ENCODE data around the gene DCAF5.

DCAF5 gene

DNA sequence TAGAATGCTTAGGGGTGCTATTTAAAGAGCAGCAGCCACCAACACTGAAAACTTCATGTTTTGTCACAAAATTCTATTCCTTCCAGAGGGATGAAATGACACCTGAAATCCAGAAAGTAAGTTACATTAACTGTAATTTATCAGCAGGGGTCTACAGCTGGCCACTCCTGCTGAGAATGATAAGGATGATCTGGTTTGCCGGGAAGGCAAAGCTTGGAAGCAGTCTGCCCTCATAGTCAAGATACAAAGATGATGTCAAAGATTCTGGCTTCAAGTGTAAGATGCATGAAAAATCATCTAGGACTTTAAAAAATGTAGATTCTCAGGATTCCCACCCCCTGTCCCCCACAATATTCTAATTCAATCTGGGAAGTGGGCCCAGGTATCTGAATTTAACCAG lies 58.4 kb downstream of the DCAF5 start:
- H3K9me3 ChIP-seq (replicated peaks in 1 of 11) = no peaks in the 10 kb centered on the region
- H3K4me2 ChIP-seq = no peak overlapping the region
- H3K27ac ChIP-seq = no peak overlapping the region
- H3K4me1 ChIP-seq = no peaks in the 10 kb centered on the region
- no peak overlapping the region for H3K9ac ChIP-seq
- H3K4me3 ChIP-seq = no peak overlapping the region
- TF ChIP-seq Cebpa-rat (IDR thresholded peaks at IDR 0.05) = no peak
- peaks cover 0 to 62% (median 0%) of the 10 kb centered on the region in 11 experiments; a peak in 5 of 22 replicates for H4K20me1 ChIP-seq
- no peaks in the 10 kb centered on the region for H3K27me3 ChIP-seq
- H3K36me3 ChIP-seq = peaks cover 44 to 93% (median 71%) of the 10 kb centered on the region in 11 experiments

DNA sequence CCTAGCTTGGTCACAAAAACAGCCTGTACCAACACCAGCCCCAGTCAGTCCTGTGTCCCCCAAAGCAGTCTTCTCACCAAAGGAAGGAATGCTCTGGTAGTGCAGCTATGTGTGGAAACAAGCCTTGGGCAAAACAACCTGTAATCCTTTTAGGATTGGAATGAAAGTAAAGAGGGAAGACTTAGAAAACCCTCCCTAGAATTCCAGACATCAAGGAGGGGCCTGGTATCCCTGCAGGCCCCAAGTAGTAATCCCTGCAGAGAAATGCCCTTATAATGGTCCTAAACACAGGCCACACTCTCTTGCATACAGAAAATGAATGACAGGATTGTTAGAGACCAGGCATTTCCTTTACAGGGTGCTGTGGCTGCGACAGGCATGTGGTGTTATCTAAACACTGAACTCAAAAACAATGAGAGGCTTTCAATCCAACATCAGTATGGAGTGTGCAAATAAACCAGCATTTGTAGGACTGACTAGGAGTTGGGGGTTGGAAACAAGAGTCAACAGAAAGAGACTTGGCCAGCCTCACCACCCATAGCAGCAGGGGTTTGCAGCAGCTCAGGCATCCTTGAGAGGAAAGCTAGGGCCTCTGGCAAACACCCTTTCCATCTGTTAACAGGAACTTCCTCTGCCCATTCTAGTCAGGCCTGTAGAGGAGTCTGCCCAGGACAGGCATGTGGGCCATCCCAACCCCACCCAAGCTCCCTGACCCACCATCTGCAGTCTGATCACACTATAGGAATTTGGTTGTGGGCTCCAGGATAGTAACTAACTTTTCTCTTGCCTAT lies 59.1 kb downstream of the DCAF5 start:
- TF ChIP-seq Cebpa-rat (IDR thresholded peaks at IDR 0.05) = no peak
- no peak overlapping the region for H3K27ac ChIP-seq

DNA sequence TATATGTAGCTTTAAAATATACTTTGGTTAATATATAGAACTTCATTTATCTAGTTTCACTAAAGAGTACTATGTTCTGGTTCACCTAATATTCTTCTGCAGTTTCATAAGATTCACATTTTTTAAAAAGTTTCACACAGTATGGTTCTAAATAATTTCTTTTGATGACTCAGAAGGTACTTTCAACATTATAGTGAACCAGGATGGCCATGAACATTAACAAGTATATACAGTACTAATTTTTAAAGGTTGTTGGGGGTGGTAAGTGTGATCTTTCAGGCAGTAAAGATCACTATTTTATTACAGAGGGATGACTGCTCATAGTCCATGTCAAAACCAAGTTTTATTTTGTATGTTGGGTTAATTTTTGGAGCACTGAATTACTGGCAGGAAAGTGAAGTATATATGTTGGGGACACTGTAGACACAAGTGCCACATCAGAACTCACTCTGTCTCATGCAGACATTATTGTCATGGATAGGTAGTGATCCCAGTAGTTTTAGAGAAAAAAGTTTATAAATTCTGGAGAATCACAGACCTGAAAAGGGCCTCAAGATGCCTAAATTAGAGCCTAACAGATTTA lies 60.0 kb downstream of the DCAF5 start:
- H3K36me3 ChIP-seq = peaks cover 51 to 95% (median 78%) of the 10 kb centered on the region in 11 experiments
- H3K4me2 ChIP-seq = no peak overlapping the region
- no peaks in the 10 kb centered on the region for H3K9me3 ChIP-seq (replicated peaks in 1 of 11)
- no peak overlapping the region for H3K4me3 ChIP-seq
- H3K27me3 ChIP-seq = no peaks in the 10 kb centered on the region
- no peak overlapping the region for H3K27ac ChIP-seq
- H3K9ac ChIP-seq = no peak overlapping the region
- H4K20me1 ChIP-seq = peaks cover 0 to 74% (median 0%) of the 10 kb centered on the region in 11 experiments; a peak in 5 of 22 replicates
- TF ChIP-seq Cebpa-rat (IDR thresholded peaks at IDR 0.05) = no peak
- no peaks in the 10 kb centered on the region; a peak in 2 of 20 replicates for H3K4me1 ChIP-seq

More for the DNA sequence above, 59.1 kb downstream of the DCAF5 start:
- Histone ChIP-seq H3K9me3 (replicated peaks in 1 of 11) (no peaks in the 10 kb centered on the region), H3K27me3 (no peaks in the 10 kb centered on the region), H3K9ac (no peak overlapping the region), H3K4me2 (no peak overlapping the region), H3K4me3 (no peak overlapping the region), H3K36me3 (peaks cover 49 to 95% (median 71%) of the 10 kb centered on the region in 11 experiments), H4K20me1 (peaks cover 0 to 69% (median 0%) of the 10 kb centered on the region in 11 experiments; a peak in 5 of 22 replicates), H3K4me1 (no peaks in the 10 kb centered on the region)

DNA sequence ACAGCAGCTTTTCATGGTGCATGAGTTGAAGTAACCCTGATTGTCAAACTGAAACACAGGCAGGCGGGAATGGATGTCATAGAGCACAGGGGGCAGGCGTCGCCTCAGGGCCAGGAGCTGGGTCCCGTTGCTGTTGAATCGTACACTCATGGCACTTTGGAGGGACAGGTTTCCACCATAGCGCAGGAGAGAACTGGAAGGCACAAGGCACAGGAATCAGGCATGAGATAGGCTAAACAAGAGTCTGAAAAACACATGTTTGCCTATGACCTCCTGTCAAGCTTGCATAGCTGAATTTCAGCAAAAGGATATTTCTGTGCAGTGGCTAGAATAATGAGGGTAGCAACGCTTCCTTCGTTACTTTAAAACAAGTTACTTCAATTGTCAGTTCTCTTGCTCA lies 61.2 kb downstream of the DCAF5 start:
- TF ChIP-seq Cebpa-rat (IDR thresholded peaks at IDR 0.05) = no peak
- no peaks in the 10 kb centered on the region for H3K9me3 ChIP-seq (replicated peaks in 1 of 11)
- no peak overlapping the region for H3K9ac ChIP-seq
- H3K4me1 ChIP-seq = no peaks in the 10 kb centered on the region; a peak in 2 of 20 replicates
- H3K36me3 ChIP-seq = peaks cover 52 to 98% (median 87%) of the 10 kb centered on the region in 11 experiments
- peaks cover 0 to 79% (median 0%) of the 10 kb centered on the region in 11 experiments; a peak in 5 of 22 replicates for H4K20me1 ChIP-seq
- H3K27me3 ChIP-seq = no peaks in the 10 kb centered on the region
- H3K4me3 ChIP-seq = no peak overlapping the region
- H3K27ac ChIP-seq = no peak overlapping the region
- H3K4me2 ChIP-seq = no peak overlapping the region

DNA sequence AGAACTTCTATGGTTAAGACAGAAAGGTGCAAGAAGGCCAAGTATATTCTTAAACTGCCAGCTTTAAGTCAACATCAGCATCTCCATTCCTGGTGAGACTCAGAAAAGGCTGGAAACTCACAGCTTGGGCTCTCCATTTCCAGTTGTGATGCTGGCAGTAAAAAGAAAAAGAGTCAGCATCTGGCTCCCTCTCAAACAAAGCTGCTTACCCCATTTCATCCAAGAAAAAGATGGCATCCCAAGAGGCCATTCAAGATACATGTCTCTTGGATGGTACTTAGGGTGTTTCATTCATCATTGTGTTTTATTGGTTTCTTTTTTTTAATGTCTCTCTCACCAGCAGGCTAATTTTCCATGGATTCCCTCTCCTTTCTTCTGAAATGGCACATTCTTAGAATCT lies 61.9 kb downstream of the DCAF5 start:
- H3K27ac ChIP-seq = no peak overlapping the region
- H4K20me1 ChIP-seq = peaks cover 0 to 73% (median 0%) of the 10 kb centered on the region in 11 experiments; a peak in 5 of 22 replicates
- no peak overlapping the region for H3K4me3 ChIP-seq
- H3K9me3 ChIP-seq (replicated peaks in 1 of 11) = no peaks in the 10 kb centered on the region
- H3K27me3 ChIP-seq = no peaks in the 10 kb centered on the region
- TF ChIP-seq Cebpa-rat (IDR thresholded peaks at IDR 0.05) = no peak
- H3K9ac ChIP-seq = no peak overlapping the region
- no peak overlapping the region for H3K4me2 ChIP-seq
- H3K4me1 ChIP-seq = no peaks in the 10 kb centered on the region; a peak in 2 of 20 replicates
- peaks cover 58 to 98% (median 89%) of the 10 kb centered on the region in 11 experiments for H3K36me3 ChIP-seq

DNA sequence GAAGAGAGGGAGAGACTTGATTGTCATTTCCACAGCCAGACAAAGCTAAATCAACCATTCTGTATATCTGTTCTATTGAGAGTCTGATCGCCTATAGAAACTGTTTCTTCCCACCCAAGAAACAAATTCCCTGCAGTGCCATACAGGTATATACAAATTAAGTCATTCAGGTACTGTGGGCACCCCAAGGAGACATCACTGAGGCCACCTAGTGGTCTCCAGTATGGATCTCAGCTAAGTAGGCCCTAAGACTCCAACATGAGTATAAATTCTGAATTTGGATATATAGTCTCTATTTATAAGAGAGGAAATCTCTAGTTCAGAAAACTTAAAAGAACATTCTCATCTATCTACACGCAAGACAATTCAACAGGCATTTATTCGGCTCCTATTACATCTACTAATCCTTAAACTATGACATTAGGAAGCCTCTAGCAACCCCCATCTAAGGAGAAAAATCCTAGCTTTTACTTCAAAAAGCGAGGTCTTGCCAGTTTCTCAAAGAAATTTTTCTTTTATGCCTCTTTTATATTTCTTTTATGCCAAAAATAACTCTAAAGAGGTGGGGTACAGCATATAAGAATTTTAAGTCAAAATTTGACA lies 62.6 kb downstream of the DCAF5 start:
- no peak for TF ChIP-seq Cebpa-rat (IDR thresholded peaks at IDR 0.05)
- Histone ChIP-seq H3K4me3 (no peak overlapping the region), H3K27me3 (no peaks in the 10 kb centered on the region), H3K9me3 (replicated peaks in 1 of 11) (no peaks in the 10 kb centered on the region), H3K27ac (no peak overlapping the region), H3K9ac (no peak overlapping the region), H3K36me3 (peaks cover 66 to 98% (median 89%) of the 10 kb centered on the region in 11 experiments), H4K20me1 (peaks cover 0 to 65% (median 0%) of the 10 kb centered on the region in 11 experiments; a peak in 5 of 22 replicates), H3K4me1 (no peaks in the 10 kb centered on the region; a peak in 2 of 20 replicates), H3K4me2 (no peak overlapping the region)

DNA sequence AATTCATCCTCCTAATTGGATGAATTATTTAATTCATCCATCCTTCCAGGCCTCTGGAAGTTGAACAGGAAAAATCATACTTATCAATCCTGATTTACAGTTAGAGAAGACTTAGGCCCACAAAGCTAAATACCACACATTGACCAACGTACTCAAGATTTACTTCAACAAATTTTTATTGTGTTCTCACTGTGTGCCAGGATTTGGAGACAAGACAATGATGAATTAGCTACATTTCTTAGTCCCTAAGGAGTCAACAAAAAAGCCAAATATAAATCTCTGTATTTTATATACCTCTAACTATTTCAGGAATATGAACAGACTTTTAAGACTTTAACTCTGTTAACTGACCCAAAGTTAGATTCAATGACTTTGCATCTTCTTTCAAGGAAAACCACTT lies 63.9 kb downstream of the DCAF5 start:
- H3K9ac ChIP-seq = no peak overlapping the region
- peaks cover 75 to 98% (median 94%) of the 10 kb centered on the region in 11 experiments for H3K36me3 ChIP-seq
- no peaks in the 10 kb centered on the region; a peak in 2 of 20 replicates for H3K4me1 ChIP-seq
- H3K4me2 ChIP-seq = no peak overlapping the region
- no peaks in the 10 kb centered on the region for H3K27me3 ChIP-seq
- TF ChIP-seq Cebpa-rat (IDR thresholded peaks at IDR 0.05) = no peak
- no peak overlapping the region for H3K27ac ChIP-seq
- peaks cover 0 to 68% (median 0%) of the 10 kb centered on the region in 11 experiments; a peak in 5 of 22 replicates for H4K20me1 ChIP-seq
- H3K4me3 ChIP-seq = no peak overlapping the region
- H3K9me3 ChIP-seq (replicated peaks in 1 of 11) = no peaks in the 10 kb centered on the region

DNA sequence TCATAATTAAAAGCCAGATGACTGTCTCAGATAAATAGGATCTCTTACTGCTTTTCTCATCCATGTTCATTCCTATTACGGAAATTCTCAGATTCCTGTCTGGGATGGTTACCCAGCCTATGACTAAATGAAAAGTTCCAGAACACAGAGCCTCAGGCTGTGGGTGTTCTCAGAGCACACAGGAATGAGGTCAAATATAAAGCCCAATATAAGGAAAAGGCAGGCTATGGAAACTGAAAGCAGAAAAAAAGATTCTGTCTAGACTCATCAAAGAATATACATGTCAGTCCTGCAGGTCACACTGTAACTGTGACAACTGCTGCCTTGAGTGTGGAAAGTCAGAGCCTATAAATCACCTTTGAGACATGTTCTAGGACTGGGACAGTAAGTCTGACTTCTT lies 64.3 kb downstream of the DCAF5 start:
- H3K36me3 ChIP-seq = peaks cover 78 to 98% (median 95%) of the 10 kb centered on the region in 11 experiments

DNA sequence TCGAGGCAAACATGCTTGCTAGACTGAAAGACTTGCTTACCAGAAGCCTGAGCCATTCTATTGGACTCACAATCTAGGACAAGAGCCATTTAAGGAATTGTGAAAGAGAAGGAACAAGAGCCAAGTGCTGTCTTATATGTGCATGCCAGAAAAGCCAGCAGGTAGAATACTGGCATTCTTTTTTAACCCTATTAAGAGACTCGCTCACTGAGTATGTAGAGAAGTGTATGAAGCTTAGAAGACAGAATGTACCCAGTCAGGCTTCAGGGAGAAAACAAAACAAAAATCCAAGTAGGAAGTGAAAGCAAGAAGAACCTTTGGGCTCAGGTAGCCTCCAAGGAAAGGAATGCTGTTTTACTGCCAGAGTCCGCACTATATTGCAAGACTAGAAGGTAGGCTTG lies 65.9 kb downstream of the DCAF5 start:
- Histone ChIP-seq H3K27ac (no peak overlapping the region), H3K4me2 (no peak overlapping the region), H3K4me1 (no peaks in the 10 kb centered on the region; a peak in 2 of 20 replicates), H4K20me1 (peaks cover 0 to 56% (median 0%) of the 10 kb centered on the region in 11 experiments; a peak in 5 of 22 replicates), H3K27me3 (no peaks in the 10 kb centered on the region), H3K36me3 (peaks cover 91 to 100% (median 99%) of the 10 kb centered on the region in 11 experiments), H3K9me3 (replicated peaks in 1 of 11) (no peaks in the 10 kb centered on the region), H3K9ac (no peak overlapping the region), H3K4me3 (no peak overlapping the region)
- TF ChIP-seq Cebpa-rat (IDR thresholded peaks at IDR 0.05) = no peak

More for the DNA sequence above, 64.3 kb downstream of the DCAF5 start:
- H4K20me1 ChIP-seq = peaks cover 0 to 65% (median 0%) of the 10 kb centered on the region in 11 experiments; a peak in 5 of 22 replicates
- H3K4me3 ChIP-seq = no peak overlapping the region
- H3K9ac ChIP-seq = no peak overlapping the region
- no peaks in the 10 kb centered on the region for H3K27me3 ChIP-seq
- H3K4me1 ChIP-seq = no peaks in the 10 kb centered on the region; a peak in 2 of 20 replicates
- H3K9me3 ChIP-seq (replicated peaks in 1 of 11) = no peaks in the 10 kb centered on the region
- no peak overlapping the region for H3K4me2 ChIP-seq
- no peak overlapping the region for H3K27ac ChIP-seq
- no peak for TF ChIP-seq Cebpa-rat (IDR thresholded peaks at IDR 0.05)

All from BLaER1 treated with 17β-estradiol and CSF1 and Interleukin-3, amounts not matched to agents 10 nM and 100 nM (cell line).